Lung microvascular endothelial cell (primary cell): ENCODE data around the gene UAP1L1. TPM values are rescaled to one million over a fixed set of nuclear protein-coding genes. Genes with fewer than 3 reads are reported as not detected.
"Not testable (repeated sequence)": the region's sequence is repeated elsewhere in the genome, so short reads cannot be mapped to it uniquely, and the experiment has no call there.

Experiments used
- DNase-seq, 2 donors: peaks; one replicate each; pipeline versions ENCODE4 v3.0.0 to v3.0.0-alpha.2; 2010; ENCODE audit warnings: low read depth in 2 of 2
- total RNA-seq: library from RNA; depleted of rRNA; stranded (reverse); fragments of >200 nt; gene quantifications from 2 replicates; pipeline ENCODE4 v1.2.1, GENCODE V29; 2014

Gene UAP1L1
- 13.1 and 16.9 TPM in 2 replicates for total RNA-seq

- DNase-seq, result peak; percentile 68 to 88
Observed at GRCh38 chr9:137077010-137077747, at the start of gene UAP1L1. Gene UAP1L1, plus strand, starts transcription at chr9:137077517. Its CDS starts 16 bp downstream, at chr9:137077533.

GRCh38 chr9:137028263-137029057 is 48.9 kb upstream of the UAP1L1 start:
- DNase-seq, result peak; percentile 37 to 66

- DNase-seq, result peak; percentile 56 to 67
Observed at GRCh38 chr9:137029058-137029936, 48.0 kb upstream of the UAP1L1 start.

GRCh38 chr9:137030006-137030405 is 47.3 kb upstream of the UAP1L1 start:
- DNase-seq, result no peak

GRCh38 chr9:137030538-137031527 is 46.5 kb upstream of the UAP1L1 start:
- no peak for DNase-seq

GRCh38 chr9:137031904-137032640 is 45.2 kb upstream of the UAP1L1 start, which contains the start of gene FUT7:
Gene FUT7, minus strand, starts transcription at chr9:137032088. Its CDS starts 97 bp downstream, at chr9:137031991.
- no peak for DNase-seq

GRCh38 chr9:137032858-137033257 is 44.5 kb upstream of the UAP1L1 start:
- no peak for DNase-seq

- not testable (repeated sequence) for DNase-seq
Observed at GRCh38 chr9:137033481-137033880, 43.8 kb upstream of the UAP1L1 start.

- no peak for DNase-seq
Observed at GRCh38 chr9:137034039-137034708, 43.1 kb upstream of the UAP1L1 start.

- DNase-seq, result peak; percentile 85 to 92
Observed at GRCh38 chr9:137034709-137035506, 42.4 kb upstream of the UAP1L1 start.

GRCh38 chr9:137035507-137035834 is 41.8 kb upstream of the UAP1L1 start:
- DNase-seq, result no peak

- no peak for DNase-seq
Observed at GRCh38 chr9:137035937-137036336, 41.4 kb upstream of the UAP1L1 start.

- DNase-seq, result no peak
Observed at GRCh38 chr9:137037035-137037434, 40.3 kb upstream of the UAP1L1 start.

- no peak for DNase-seq
Observed at GRCh38 chr9:137037483-137037882, 39.8 kb upstream of the UAP1L1 start.

- DNase-seq, result no peak
Observed at GRCh38 chr9:137038916-137039315, 38.4 kb upstream of the UAP1L1 start.

GRCh38 chr9:137039611-137040366 is 37.5 kb upstream of the UAP1L1 start:
- no peak for DNase-seq

GRCh38 chr9:137040568-137040967 is 36.7 kb upstream of the UAP1L1 start:
- DNase-seq, result no peak

- DNase-seq, result peak; percentile 32 to 39
Observed at GRCh38 chr9:137041124-137041523, 36.2 kb upstream of the UAP1L1 start.
